SK-N-MC (cell line): Measurements from ENCODE around the gene CCDC34.
A peak's percentile ranks its signal among the peaks of the same experiment; 100 is the strongest.

ENCODE experiments used
- DNase-seq: peaks from one replicate; pipeline ENCODE4 v3.0.0-alpha.2; 2011; ENCODE audit warnings: low read depth, low spot score
- H3K27ac ChIP-seq: fragments of 200-600 bp; sonication (generic); 2 replicates; pipeline ENCODE4 v1.5.1; 2016; ENCODE audit warnings: mixed run types
- H3K36me3 ChIP-seq: fragments of 200-600 bp; sonication (generic); 2 replicates; pipeline ENCODE4 v1.6.1; 2017; ENCODE audit warnings: antibody characterized with exemption, low read length, mixed read lengths; ENCODE audit not compliant: insufficient read depth
- H3K4me3 ChIP-seq: fragments of 200-600 bp; sonication (generic); 2 replicates; pipeline ENCODE4 v1.5.1; 2016
- H3K9ac ChIP-seq: fragments of 200-600 bp; sonication (generic); 2 replicates; pipeline ENCODE4 v1.8.0; 2017; ENCODE audit warnings: mixed run types, mixed read lengths; ENCODE audit not compliant: insufficient read length
- H3K9me3 ChIP-seq: fragments of 200-600 bp; sonication (generic); 2 replicates; pipeline ENCODE4 v1.6.1; 2017; ENCODE audit warnings: low read depth, mild to moderate bottlenecking, antibody characterized with exemption, low read length, moderate library complexity, mixed read lengths
- EZH2 ChIP-seq: fragments of 200-600 bp; sonication (generic); IDR thresholded peaks from one replicate; pipeline ENCODE4 v1.6.1; 2017; ENCODE audit warnings: antibody characterized with exemption
- FOXP2 ChIP-seq: optimal IDR thresholded peaks from 2 replicates; pipeline ENCODE3; 2011; ENCODE audit warnings: mild to moderate bottlenecking, moderate library complexity; ENCODE audit not compliant: insufficient read depth; ENCODE audit errors: extremely low read length, control extremely low read depth
- POLR2AphosphoS5 ChIP-seq: IDR thresholded peaks from 2 replicates; pipeline ENCODE4 v1.6.1; 2012; ENCODE audit warnings: mild to moderate bottlenecking, low read depth, low read length, borderline replicate concordance

CCDC34 gene

DNA sequence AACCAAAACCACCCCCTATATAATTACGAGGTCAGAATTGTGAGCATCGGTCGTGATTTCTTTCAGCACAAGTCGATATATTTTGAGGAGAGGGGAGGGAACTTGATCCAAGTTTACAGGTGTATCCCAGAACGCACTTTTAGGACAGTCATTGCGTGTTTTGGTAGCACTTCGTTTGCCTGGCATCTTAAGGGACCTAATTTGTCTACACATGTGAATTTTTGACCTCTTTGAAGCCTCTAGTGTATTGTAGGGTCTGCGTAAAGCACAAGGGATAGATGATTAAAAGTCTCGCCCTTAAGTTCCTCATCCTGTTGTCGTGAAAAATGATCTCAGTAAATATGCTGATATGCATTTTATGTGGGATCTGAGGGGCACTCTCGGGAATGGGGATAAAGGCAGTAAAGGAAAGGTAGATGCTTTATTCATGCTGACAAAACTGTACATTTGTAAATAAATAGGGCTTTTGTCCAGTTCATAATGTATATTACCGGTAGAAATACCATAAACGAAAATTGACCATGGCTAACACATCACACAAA is 632 bp upstream of the CCDC34 start:
- peak overlapping the region; percentile 42; the same call in 1 of the 2 replicates for H3K27ac ChIP-seq
- peaks cover 9% of the 10 kb centered on the region for H3K36me3 ChIP-seq
- TF ChIP-seq EZH2 (no peak), FOXP2 (no peak), POLR2AphosphoS5 (no peak)
- H3K9ac ChIP-seq, result peak overlapping the region; percentile 86
- peak overlapping the region; percentile 91 for H3K4me3 ChIP-seq
- DNase-seq, result no peak
- H3K9me3 ChIP-seq, result no peaks in the 10 kb centered on the region

- H3K9me3 ChIP-seq, result no peaks in the 10 kb centered on the region
- H3K9ac ChIP-seq, result peak overlapping the region; percentile 86
- H3K4me3 ChIP-seq, result peak overlapping the region; percentile 91
- peaks cover 6% of the 10 kb centered on the region; the same call in 1 of the 2 replicates for H3K36me3 ChIP-seq
- no peak overlapping the region for H3K27ac ChIP-seq
- DNase-seq, result no peak
- TF ChIP-seq EZH2 (no peak), POLR2AphosphoS5 (no peak), FOXP2 (no peak)
Measured at GRCh38 chr11:27361649-27362431, 1.2 kb downstream of the CCDC34 start.

GRCh38 chr11:27358296-27358695 is 4.7 kb downstream of the CCDC34 start:
- H3K9me3 ChIP-seq, result no peaks in the 10 kb centered on the region
- no peak overlapping the region; the same call in 1 of the 2 replicates for H3K27ac ChIP-seq
- peaks cover 6% of the 10 kb centered on the region; the same call in 1 of the 2 replicates for H3K36me3 ChIP-seq
- DNase-seq, result no peak
- H3K4me3 ChIP-seq, result no peak overlapping the region
- no peak for TF ChIP-seq FOXP2
- TF ChIP-seq EZH2, result no peak
- TF ChIP-seq POLR2AphosphoS5, result no peak
- H3K9ac ChIP-seq, result no peak overlapping the region

GRCh38 chr11:27357250-27357649 is 5.8 kb downstream of the CCDC34 start:
- Histone ChIP-seq H3K36me3 (peaks cover 6% of the 10 kb centered on the region; the same call in 1 of the 2 replicates), H3K9me3 (no peaks in the 10 kb centered on the region), H3K9ac (no peak overlapping the region), H3K27ac (no peak overlapping the region), H3K4me3 (no peak overlapping the region)
- DNase-seq, result no peak
- no peak for TF ChIP-seq POLR2AphosphoS5
- no peak for TF ChIP-seq FOXP2
- TF ChIP-seq EZH2, result no peak

- Histone ChIP-seq H3K9me3 (no peaks in the 10 kb centered on the region), H3K4me3 (no peak overlapping the region), H3K27ac (no peak overlapping the region), H3K9ac (no peak overlapping the region), H3K36me3 (peaks cover 6% of the 10 kb centered on the region; the same call in 1 of the 2 replicates)
- TF ChIP-seq POLR2AphosphoS5 (no peak), FOXP2 (no peak), EZH2 (no peak)
- no peak for DNase-seq
Measured at GRCh38 chr11:27356624-27357222, 6.3 kb downstream of the CCDC34 start.

- no peak overlapping the region for H3K9ac ChIP-seq
- H3K27ac ChIP-seq, result peak overlapping the region; percentile 26; the same call in 1 of the 2 replicates
- H3K4me3 ChIP-seq, result no peak overlapping the region
- H3K9me3 ChIP-seq, result no peaks in the 10 kb centered on the region
- no peak for DNase-seq
- H3K36me3 ChIP-seq, result peaks cover 6% of the 10 kb centered on the region; the same call in 1 of the 2 replicates
- TF ChIP-seq FOXP2, result no peak
- no peak for TF ChIP-seq POLR2AphosphoS5
- no peak for TF ChIP-seq EZH2
Measured at GRCh38 chr11:27355575-27356104, 7.4 kb downstream of the CCDC34 start.

- TF ChIP-seq EZH2 (no peak), FOXP2 (no peak), POLR2AphosphoS5 (no peak)
- H3K4me3 ChIP-seq, result no peak overlapping the region
- no peak for DNase-seq
- H3K27ac ChIP-seq, result no peak overlapping the region
- no peak overlapping the region for H3K9ac ChIP-seq
- peaks cover 7% of the 10 kb centered on the region for H3K36me3 ChIP-seq
- H3K9me3 ChIP-seq, result no peaks in the 10 kb centered on the region
Measured at GRCh38 chr11:27354359-27354965, 8.6 kb downstream of the CCDC34 start.

- TF ChIP-seq FOXP2 (no peak), POLR2AphosphoS5 (no peak), EZH2 (no peak)
- Histone ChIP-seq H3K9me3 (no peaks in the 10 kb centered on the region), H3K4me3 (no peak overlapping the region), H3K36me3 (peaks cover 7% of the 10 kb centered on the region), H3K9ac (no peak overlapping the region), H3K27ac (peak overlapping the region; percentile 4; the same call in 1 of the 2 replicates)
- DNase-seq, result no peak
Measured at GRCh38 chr11:27353593-27354358, 9.2 kb downstream of the CCDC34 start.
